ENCODE results near the gene CEP95. TPM values are rescaled to one million over a fixed set of nuclear protein-coding genes. Genes with fewer than 3 reads are reported as not detected.

CEP95 gene
- total RNA-seq, 1 experiment from 2014 or later, result 63.8 TPM

DNA sequence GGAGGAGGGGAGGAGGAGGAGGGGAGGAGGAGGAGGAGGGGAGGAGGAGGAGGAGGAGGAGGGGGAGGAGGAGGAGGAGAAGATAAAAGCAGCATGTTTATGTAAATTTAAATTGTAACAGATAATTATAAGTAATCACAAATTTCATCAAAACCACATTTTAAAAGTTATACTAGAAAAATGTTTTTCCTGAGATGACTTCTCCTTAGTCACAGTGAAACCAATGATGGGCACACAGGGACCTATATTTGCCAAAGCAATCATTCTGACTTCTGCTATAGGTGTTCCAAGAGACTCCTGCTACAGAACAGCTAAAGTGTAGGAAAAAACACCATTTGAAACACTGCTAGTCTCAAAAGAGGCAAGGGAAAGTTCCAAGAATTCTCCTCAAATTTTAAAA lies 66.4 kb downstream of the CEP95 start:
- no peaks in the 10 kb centered on the region for H3K9me3 Mint-ChIP-seq
- ATAC-seq (no peak), DNase-seq (ENCODE audit: low spot score) (no peak)
- TF ChIP-seq, protein P1, sequence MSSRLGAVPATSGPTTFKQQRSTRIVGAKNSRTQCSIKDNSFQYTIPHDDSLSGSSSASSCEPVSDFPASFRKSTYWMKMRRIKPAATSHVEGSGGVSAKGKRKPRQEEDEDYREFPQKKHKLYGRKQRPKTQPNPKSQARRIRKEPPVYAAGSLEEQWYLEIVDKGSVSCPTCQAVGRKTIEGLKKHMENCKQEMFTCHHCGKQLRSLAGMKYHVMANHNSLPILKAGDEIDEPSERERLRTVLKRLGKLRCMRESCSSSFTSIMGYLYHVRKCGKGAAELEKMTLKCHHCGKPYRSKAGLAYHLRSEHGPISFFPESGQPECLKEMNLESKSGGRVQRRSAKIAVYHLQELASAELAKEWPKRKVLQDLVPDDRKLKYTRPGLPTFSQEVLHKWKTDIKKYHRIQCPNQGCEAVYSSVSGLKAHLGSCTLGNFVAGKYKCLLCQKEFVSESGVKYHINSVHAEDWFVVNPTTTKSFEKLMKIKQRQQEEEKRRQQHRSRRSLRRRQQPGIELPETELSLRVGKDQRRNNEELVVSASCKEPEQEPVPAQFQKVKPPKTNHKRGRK (CRISPR knock-in tag; IDR thresholded peaks at IDR 0.05; ENCODE audit: borderline replicate concordance), result no peak
- no peak for TF ChIP-seq PRRX2 (CRISPR knock-in tag; IDR thresholded peaks at IDR 0.05)
- TF ChIP-seq CBFB (CRISPR knock-in tag; IDR thresholded peaks at IDR 0.05; ENCODE audit: low read depth), result no peak
- TF ChIP-seq E2F5 (CRISPR knock-in tag; IDR thresholded peaks at IDR 0.05), result no peak
- no peak for TF ChIP-seq NFE2L1 (CRISPR knock-in tag; IDR thresholded peaks at IDR 0.05)
- no peak for TF ChIP-seq CREB1 (CRISPR knock-in tag; IDR thresholded peaks at IDR 0.05)
- TF ChIP-seq FOXP1 (CRISPR knock-in tag; IDR thresholded peaks at IDR 0.05; ENCODE audit: borderline replicate concordance), result no peak
- peaks cover 19% of the 10 kb centered on the region for H3K36me3 Mint-ChIP-seq
- H3K27ac Mint-ChIP-seq, result no peak overlapping the region
- H3K4me3 Mint-ChIP-seq, result no peak overlapping the region
- no peaks in the 10 kb centered on the region for H3K27me3 Mint-ChIP-seq (ENCODE audit: low read depth)
- ChIA-PET CTCF (no interaction called here), POLR2A (interaction anchor here (0.9 kb wide), 1 partner anchor 68 kb away, joined by 4 read pairs; no protein-coding TSS in a partner anchor)
- H3K4me1 Mint-ChIP-seq, result no peaks in the 10 kb centered on the region

GRCh38 chr17:64574646-64575045 lies 67.9 kb downstream of the CEP95 start:
- Mint-ChIP-seq H3K36me3 (peaks cover 10% of the 10 kb centered on the region), H3K4me1 (no peaks in the 10 kb centered on the region), H3K9me3 (no peaks in the 10 kb centered on the region), H3K4me3 (no peak overlapping the region), H3K27ac (no peak overlapping the region), H3K27me3 (ENCODE audit: low read depth) (no peaks in the 10 kb centered on the region)
- ChIA-PET POLR2A (interaction anchor here (0.7 kb wide), 1 partner anchor 69 kb away, joined by 6 read pairs; no protein-coding TSS in a partner anchor), CTCF (interaction anchor here (1.2 kb wide), 1 partner anchor 199 kb away, joined by 5 read pairs; no protein-coding TSS in a partner anchor)
- DNase-seq (ENCODE audit: low spot score) (no peak), ATAC-seq (no peak)
- TF ChIP-seq NFYB (CRISPR knock-in tag; conservative IDR thresholded peaks at IDR 0.05; ENCODE audit: low read depth) (no peak), ATF1 (CRISPR knock-in tag; IDR thresholded peaks at IDR 0.05) (no peak), ZBTB21 (CRISPR knock-in tag; IDR thresholded peaks at IDR 0.05; ENCODE audit: borderline replicate concordance) (no peak), ZNF396 (CRISPR knock-in tag; IDR thresholded peaks at IDR 0.05; ENCODE audit: borderline replicate concordance) (no peak), EMX1 (CRISPR knock-in tag; IDR thresholded peaks at IDR 0.05) (no peak), CREM (CRISPR knock-in tag; IDR thresholded peaks at IDR 0.05) (no peak), HMGXB4 (CRISPR knock-in tag; IDR thresholded peaks at IDR 0.05) (no peak), MXD4 (CRISPR knock-in tag; IDR thresholded peaks at IDR 0.05; ENCODE audit: borderline replicate concordance) (no peak), NFATC4 (CRISPR knock-in tag; IDR thresholded peaks at IDR 0.05) (no peak), NFE2L1 (CRISPR knock-in tag; IDR thresholded peaks at IDR 0.05) (no peak), JAZF1 (CRISPR knock-in tag; IDR thresholded peaks at IDR 0.05) (no peak)
- TF ChIP-seq, protein P1 (CRISPR knock-in tag; IDR thresholded peaks at IDR 0.05; ENCODE audit: borderline replicate concordance), result no peak
- TF ChIP-seq, protein P2, sequence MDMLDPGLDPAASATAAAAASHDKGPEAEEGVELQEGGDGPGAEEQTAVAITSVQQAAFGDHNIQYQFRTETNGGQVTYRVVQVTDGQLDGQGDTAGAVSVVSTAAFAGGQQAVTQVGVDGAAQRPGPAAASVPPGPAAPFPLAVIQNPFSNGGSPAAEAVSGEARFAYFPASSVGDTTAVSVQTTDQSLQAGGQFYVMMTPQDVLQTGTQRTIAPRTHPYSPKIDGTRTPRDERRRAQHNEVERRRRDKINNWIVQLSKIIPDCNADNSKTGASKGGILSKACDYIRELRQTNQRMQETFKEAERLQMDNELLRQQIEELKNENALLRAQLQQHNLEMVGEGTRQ (CRISPR knock-in tag; IDR thresholded peaks at IDR 0.05), result no peak
- TF ChIP-seq, protein P3, sequence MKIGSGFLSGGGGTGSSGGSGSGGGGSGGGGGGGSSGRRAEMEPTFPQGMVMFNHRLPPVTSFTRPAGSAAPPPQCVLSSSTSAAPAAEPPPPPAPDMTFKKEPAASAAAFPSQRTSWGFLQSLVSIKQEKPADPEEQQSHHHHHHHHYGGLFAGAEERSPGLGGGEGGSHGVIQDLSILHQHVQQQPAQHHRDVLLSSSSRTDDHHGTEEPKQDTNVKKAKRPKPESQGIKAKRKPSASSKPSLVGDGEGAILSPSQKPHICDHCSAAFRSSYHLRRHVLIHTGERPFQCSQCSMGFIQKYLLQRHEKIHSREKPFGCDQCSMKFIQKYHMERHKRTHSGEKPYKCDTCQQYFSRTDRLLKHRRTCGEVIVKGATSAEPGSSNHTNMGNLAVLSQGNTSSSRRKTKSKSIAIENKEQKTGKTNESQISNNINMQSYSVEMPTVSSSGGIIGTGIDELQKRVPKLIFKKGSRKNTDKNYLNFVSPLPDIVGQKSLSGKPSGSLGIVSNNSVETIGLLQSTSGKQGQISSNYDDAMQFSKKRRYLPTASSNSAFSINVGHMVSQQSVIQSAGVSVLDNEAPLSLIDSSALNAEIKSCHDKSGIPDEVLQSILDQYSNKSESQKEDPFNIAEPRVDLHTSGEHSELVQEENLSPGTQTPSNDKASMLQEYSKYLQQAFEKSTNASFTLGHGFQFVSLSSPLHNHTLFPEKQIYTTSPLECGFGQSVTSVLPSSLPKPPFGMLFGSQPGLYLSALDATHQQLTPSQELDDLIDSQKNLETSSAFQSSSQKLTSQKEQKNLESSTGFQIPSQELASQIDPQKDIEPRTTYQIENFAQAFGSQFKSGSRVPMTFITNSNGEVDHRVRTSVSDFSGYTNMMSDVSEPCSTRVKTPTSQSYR (CRISPR knock-in tag; IDR thresholded peaks at IDR 0.05), result no peak
- TF ChIP-seq, protein P4, sequence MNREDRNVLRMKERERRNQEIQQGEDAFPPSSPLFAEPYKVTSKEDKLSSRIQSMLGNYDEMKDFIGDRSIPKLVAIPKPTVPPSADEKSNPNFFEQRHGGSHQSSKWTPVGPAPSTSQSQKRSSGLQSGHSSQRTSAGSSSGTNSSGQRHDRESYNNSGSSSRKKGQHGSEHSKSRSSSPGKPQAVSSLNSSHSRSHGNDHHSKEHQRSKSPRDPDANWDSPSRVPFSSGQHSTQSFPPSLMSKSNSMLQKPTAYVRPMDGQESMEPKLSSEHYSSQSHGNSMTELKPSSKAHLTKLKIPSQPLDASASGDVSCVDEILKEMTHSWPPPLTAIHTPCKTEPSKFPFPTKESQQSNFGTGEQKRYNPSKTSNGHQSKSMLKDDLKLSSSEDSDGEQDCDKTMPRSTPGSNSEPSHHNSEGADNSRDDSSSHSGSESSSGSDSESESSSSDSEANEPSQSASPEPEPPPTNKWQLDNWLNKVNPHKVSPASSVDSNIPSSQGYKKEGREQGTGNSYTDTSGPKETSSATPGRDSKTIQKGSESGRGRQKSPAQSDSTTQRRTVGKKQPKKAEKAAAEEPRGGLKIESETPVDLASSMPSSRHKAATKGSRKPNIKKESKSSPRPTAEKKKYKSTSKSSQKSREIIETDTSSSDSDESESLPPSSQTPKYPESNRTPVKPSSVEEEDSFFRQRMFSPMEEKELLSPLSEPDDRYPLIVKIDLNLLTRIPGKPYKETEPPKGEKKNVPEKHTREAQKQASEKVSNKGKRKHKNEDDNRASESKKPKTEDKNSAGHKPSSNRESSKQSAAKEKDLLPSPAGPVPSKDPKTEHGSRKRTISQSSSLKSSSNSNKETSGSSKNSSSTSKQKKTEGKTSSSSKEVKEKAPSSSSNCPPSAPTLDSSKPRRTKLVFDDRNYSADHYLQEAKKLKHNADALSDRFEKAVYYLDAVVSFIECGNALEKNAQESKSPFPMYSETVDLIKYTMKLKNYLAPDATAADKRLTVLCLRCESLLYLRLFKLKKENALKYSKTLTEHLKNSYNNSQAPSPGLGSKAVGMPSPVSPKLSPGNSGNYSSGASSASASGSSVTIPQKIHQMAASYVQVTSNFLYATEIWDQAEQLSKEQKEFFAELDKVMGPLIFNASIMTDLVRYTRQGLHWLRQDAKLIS (CRISPR knock-in tag; IDR thresholded peaks at IDR 0.05; ENCODE audit: borderline replicate concordance), result no peak

All from WTC11 (cell line).